Activated T-helper 1 cell treated with anti-CD3 and anti-CD28 coated beads, Interleukin-12 subunit alpha, Interleukin-12 subunit beta, Interleukin-2, Interleukin-4 antibody, amounts not matched to agents 30 ng/mL and 10 ng/mL and 1 ng/mL, durations not matched to agents 14 hours and 24 hours and 36 hours (primary cell): ENCODE measurements around the gene RNF180. TPM values are rescaled to one million over a fixed set of nuclear protein-coding genes. Genes with fewer than 3 reads are reported as not detected.
"Not testable (repeated sequence)": the region's sequence is repeated elsewhere in the genome, so short reads cannot be mapped to it uniquely, and the experiment has no call there.

Experiments used
- DNase-seq: peaks from one replicate; pipeline ENCODE4 v3.0.0; 2021; ENCODE audit warnings: low spot score
- H3K27ac Mint-ChIP-seq: one replicate; pipeline ENCODE4 v1.8.0; 2021; ENCODE audit warnings: mild to moderate bottlenecking, mixed read lengths
- H3K27me3 Mint-ChIP-seq: one replicate; pipeline ENCODE4 v1.8.0; 2022; ENCODE audit warnings: mild to moderate bottlenecking, moderate library complexity, mixed read lengths; ENCODE audit not compliant: insufficient read depth
- H3K36me3 Mint-ChIP-seq: one replicate; pipeline ENCODE4 v1.8.0; 2021; ENCODE audit warnings: low read depth, mixed read lengths
- H3K4me1 Mint-ChIP-seq: one replicate; pipeline ENCODE4 v1.8.0; 2021; ENCODE audit warnings: low read depth, mixed read lengths
- H3K4me3 Mint-ChIP-seq: one replicate; pipeline ENCODE4 v1.8.0; 2021; ENCODE audit warnings: mild to moderate bottlenecking, moderate library complexity, mixed read lengths
- H3K9me3 Mint-ChIP-seq: one replicate; pipeline ENCODE4 v1.8.0; 2021; ENCODE audit warnings: mixed read lengths
- intact Hi-C: fragments of 100-400 bp; cut with micrococcal nuclease; formaldehyde crosslinking; loops from one replicate; pipeline ENCODE4 v1.15.1; 2024
- total RNA-seq: library from RNA; stranded (reverse); gene quantifications from 2 replicates; pipeline ENCODE4 v1.2.3, GENCODE V29; 2022

Gene RNF180
- total RNA-seq, 1 donor from 2014 or later: not detected

DNA sequence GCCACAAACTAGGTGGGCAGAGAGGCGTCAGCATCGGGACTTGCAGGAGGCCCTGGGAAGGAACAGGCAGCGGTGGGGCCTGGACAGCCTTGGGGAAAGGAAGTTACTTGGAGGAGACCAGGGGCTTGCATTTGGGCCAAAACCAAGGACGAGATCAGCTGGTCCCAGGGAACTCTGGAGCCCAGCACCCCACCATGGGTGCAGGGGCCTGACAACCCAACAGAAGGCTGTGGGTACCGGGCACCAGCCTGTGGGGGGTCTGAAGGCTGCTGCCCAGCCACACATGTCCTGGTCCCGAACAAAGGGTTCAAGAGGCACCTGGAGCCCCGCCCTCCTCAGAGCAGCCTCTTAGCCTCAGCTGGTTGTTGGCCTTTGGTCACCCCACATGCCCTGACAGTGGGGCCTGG lies 61.5 kb downstream of the RNF180 start:
- H3K36me3 Mint-ChIP-seq, H3K27ac Mint-ChIP-seq, DNase-seq, H3K9me3 Mint-ChIP-seq, H3K27me3 Mint-ChIP-seq, H3K4me1 Mint-ChIP-seq, H3K4me3 Mint-ChIP-seq, intact Hi-C loops: not testable (repeated sequence)

DNA sequence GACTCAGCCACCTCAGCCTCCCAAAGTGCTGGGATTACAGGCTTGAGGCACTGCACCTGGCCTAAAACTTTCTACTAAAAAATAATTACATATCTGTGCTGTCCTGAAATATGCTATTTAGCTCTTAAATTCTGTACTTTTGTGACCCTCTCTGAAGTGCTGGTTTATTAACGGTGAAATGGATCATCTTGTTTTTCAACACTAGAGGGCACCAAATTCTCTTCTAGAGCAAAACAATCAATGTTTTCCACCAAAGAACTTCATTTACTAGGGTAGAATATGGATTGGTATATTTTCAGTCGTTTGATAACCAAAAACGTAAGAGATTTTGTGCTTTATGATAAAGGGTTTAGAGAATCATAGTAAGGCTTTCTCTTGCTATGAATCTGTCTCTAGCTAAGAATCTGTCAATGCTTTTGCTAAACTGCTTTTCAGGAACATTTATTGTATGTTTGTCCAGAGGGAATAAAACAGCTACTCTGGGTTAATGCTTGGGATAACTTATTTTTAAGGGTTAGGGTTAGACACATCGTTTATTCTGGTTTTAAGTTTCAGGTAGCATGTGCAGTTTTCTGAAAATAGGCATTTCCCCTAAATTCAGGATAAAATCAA lies 63.6 kb downstream of the RNF180 start:
- H3K36me3 Mint-ChIP-seq: no peaks in the 10 kb centered on the region
- intact Hi-C loops: loop anchor here (1.0 kb wide), 1 partner anchor 383 kb away; no protein-coding TSS in a partner anchor
- no peaks in the 10 kb centered on the region for H3K4me1 Mint-ChIP-seq
- H3K4me3 Mint-ChIP-seq: no peak overlapping the region
- H3K9me3 Mint-ChIP-seq: no peaks in the 10 kb centered on the region
- H3K27ac Mint-ChIP-seq: no peak overlapping the region
- H3K27me3 Mint-ChIP-seq: no peaks in the 10 kb centered on the region
- DNase-seq: no peak

DNA sequence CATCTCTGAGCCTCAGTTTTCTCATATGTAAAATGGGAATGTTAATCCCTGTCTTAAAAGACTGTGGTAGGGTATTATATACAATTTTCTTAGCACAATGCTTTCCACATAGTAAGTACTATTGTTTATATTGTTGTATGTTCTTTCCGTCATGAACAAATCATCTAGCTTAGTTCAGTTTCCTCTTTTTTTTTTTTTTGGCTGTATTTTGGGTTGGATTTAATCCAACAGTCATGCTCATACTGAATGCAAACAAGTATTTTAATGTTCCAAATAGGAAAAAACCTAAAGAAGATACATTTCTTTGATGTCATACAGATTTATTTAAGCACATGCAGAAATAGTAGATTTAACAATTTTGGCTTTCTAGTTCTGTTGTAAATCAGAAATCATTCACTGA lies 95.1 kb downstream of the RNF180 start:
- Mint-ChIP-seq H3K4me1 (no peaks in the 10 kb centered on the region), H3K9me3 (peaks cover 7% of the 10 kb centered on the region), H3K36me3 (no peaks in the 10 kb centered on the region), H3K4me3 (no peak overlapping the region), H3K27me3 (no peaks in the 10 kb centered on the region), H3K27ac (no peak overlapping the region)
- intact Hi-C loops: no loop called here
- DNase-seq: no peak

DNA sequence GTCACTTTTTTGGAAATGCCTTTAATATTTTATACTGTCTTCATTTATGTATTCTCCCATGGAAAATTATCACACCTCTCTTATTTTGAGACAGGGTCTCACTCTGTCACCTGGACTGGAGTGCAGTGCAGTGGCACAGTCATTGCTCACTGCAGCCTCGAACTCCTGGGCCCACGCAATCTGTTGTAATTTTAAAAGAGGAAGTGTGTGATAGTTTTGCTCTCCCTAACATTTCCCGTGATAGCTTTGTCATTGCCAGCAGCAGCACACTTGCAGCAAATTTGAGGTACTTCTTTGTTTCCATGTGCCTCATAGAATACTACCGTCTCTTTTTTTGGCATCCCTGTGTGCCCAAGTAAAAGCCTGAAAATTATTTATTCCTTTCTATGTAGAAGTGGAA lies 103.5 kb downstream of the RNF180 start:
- no peak overlapping the region for H3K4me3 Mint-ChIP-seq
- H3K9me3 Mint-ChIP-seq: peaks cover 7% of the 10 kb centered on the region
- H3K27ac Mint-ChIP-seq: no peak overlapping the region
- H3K36me3 Mint-ChIP-seq: no peaks in the 10 kb centered on the region
- DNase-seq: no peak
- intact Hi-C loops: no loop called here
- H3K27me3 Mint-ChIP-seq: no peaks in the 10 kb centered on the region
- H3K4me1 Mint-ChIP-seq: no peaks in the 10 kb centered on the region

DNA sequence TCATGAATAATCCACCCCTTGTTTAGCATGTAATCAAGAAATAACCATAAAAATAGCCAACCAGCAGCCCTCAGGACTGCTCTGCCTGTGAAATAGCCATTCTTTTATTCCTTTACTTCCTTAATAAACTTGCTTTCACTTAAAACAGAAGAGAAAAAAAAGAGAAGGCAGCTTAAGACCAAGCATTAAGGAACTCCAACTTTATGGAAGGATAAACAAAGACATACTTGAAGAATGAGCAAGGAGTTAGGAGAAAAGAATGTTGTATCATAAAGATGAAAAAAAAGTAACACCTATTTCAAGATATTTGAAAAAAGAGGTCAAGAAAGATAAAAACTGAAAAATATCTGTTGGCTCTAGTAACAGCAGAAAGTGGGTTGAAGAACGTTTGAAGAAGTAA lies 107.6 kb downstream of the RNF180 start:
- Mint-ChIP-seq H3K27ac (no peak overlapping the region), H3K27me3 (no peaks in the 10 kb centered on the region), H3K9me3 (no peaks in the 10 kb centered on the region), H3K4me1 (no peaks in the 10 kb centered on the region), H3K36me3 (no peaks in the 10 kb centered on the region), H3K4me3 (no peak overlapping the region)
- no peak for DNase-seq
- intact Hi-C loops: no loop called here

DNA sequence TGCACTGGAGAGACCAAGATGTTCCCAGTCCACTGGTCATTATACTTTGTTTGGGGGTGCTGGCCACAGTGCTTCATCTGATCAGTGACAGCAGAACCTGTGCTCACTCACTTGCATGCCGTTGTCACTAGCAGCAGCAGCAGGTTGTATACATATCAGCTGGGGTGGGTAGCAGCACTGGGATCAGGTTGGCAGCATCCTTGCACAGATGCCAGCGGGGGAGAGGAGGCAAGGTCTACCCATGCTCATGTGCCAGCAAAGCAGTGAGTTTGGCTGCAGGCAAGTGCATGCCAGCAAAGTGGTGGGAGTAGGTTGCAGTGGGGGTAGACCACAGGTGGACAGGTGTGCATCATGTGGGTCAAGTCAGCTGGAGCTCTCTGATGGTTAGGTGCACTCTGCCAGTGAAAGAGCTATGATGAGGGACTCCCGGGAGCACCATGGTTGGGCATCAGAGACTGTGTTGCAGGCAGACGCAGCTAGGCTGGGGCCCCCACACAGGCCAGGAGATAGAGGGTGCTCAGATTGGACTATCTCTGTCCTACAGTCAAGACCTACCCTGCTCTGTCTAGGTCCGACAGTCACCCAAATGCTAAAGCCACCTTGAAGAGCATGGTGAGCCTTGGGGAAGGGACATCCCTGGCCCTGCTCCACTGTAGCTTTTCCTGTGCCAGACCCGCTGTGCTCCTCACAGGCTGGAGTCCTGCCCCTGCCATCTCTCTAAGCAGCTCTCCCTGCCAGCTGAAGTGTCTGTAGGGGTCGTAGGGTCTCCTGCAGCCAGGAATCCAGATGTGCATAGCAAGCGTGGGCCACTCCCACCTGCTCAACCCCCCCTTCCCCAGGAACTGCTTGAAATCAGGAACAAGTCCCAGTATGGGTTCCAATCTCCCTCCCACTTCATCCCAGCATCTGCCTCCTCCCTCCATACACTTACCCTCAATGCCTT lies 119.8 kb downstream of the RNF180 start:
- Mint-ChIP-seq H3K9me3 (peaks cover 4% of the 10 kb centered on the region), H3K27ac (no peak overlapping the region), H3K4me1 (no peaks in the 10 kb centered on the region), H3K4me3 (no peak overlapping the region), H3K27me3 (no peaks in the 10 kb centered on the region), H3K36me3 (no peaks in the 10 kb centered on the region)
- DNase-seq: no peak
- intact Hi-C loops: no loop called here

DNA sequence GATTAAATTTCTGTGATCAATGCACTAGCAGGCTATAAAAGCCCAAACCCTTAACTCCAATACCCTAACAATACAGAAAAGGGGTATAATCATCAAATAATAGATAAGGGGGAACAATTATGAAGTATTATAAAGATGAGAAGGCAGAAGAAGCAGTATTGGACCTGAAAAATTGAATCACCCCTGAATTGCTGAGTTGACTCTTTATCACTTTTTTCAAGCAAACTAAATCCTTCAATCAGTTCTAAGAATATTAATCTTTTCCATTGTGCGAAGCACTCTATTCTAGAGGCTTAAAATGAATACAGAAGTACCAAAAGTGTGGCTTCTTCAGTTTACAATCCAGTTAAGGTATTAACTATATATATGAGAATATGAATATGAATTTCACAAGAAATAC lies 120.7 kb downstream of the RNF180 start:
- H3K27me3 Mint-ChIP-seq: no peaks in the 10 kb centered on the region
- H3K9me3 Mint-ChIP-seq: peaks cover 4% of the 10 kb centered on the region
- H3K27ac Mint-ChIP-seq: no peak overlapping the region
- intact Hi-C loops: no loop called here
- no peak for DNase-seq
- H3K4me3 Mint-ChIP-seq: no peak overlapping the region
- H3K4me1 Mint-ChIP-seq: no peaks in the 10 kb centered on the region
- H3K36me3 Mint-ChIP-seq: no peaks in the 10 kb centered on the region

DNA sequence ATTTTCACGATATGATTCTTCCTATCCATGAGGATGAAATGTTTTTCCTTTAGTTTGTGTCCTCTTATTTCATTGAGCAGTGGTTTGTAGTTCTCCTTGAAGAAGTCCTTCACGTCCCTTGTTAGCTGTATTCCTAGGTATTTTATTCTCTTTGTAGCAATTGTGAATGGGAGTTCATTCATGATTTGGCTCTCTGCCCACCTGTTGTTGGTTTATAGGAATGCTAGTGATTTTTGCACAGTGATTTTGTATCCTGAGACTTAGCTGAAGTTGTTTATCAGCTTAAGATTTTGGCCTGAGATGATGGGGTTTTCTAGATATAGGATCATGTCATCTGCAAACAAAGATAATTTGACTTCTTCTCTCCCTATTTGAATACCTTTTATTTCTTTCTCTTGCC lies 122.9 kb downstream of the RNF180 start:
- DNase-seq, H3K4me3 Mint-ChIP-seq, H3K27me3 Mint-ChIP-seq, H3K36me3 Mint-ChIP-seq, intact Hi-C loops, H3K9me3 Mint-ChIP-seq, H3K4me1 Mint-ChIP-seq, H3K27ac Mint-ChIP-seq: not testable (repeated sequence)

DNA sequence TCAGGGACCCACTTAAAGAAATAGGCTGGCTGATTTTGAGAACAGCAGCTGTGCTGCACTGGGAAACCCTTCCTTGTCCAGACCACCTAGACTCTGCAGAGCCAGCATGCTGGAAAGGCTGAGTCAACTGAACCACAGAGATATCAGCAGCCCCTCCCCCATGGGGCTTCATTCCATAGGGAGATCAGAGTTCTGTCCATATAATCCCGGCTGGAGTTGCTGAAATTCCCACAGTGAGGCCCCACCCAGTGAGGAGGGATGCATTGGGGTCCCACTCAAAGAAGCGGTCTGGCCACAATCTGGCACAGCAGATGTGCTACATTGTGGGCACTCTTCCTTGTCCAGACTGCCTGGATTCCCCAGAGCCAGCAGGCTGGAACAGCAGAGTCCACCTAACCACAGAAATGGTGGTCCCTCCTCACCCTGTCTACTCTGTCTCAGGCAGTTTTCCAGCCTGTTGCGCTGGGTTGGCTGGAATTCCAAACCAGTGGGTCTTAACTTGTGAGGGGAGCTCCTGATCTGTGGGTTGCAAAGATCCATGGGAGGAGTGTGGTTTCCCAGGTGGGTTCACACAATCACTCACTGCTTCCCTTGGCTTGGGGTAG lies 127.1 kb downstream of the RNF180 start:
- H3K27me3 Mint-ChIP-seq: no peaks in the 10 kb centered on the region
- no peak overlapping the region for H3K4me3 Mint-ChIP-seq
- DNase-seq: no peak
- intact Hi-C loops: no loop called here
- peaks cover 4% of the 10 kb centered on the region for H3K9me3 Mint-ChIP-seq
- H3K27ac Mint-ChIP-seq: no peak overlapping the region
- H3K36me3 Mint-ChIP-seq: no peaks in the 10 kb centered on the region
- H3K4me1 Mint-ChIP-seq: no peaks in the 10 kb centered on the region

DNA sequence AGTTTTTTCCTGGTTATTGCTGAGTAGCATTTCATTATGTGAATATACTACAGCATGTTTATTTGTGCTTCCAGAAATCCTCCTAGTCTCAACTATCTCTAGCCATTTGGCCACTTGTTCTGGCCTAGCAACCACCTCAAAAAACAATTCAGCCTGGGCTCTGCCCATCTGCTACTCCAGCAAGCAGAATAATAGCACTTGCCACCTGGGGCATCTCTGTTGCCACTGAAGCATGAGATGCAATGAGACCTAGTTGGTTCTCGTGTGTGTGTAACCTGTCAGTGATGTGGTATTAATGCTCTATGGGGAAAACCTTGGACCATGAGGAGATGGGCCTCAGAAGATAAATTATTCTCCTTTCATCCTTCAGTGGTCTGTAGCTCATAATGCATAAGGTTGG lies 129.5 kb downstream of the RNF180 start:
- H3K9me3 Mint-ChIP-seq: peaks cover 4% of the 10 kb centered on the region
- no peak overlapping the region for H3K4me3 Mint-ChIP-seq
- intact Hi-C loops: no loop called here
- DNase-seq: no peak
- H3K36me3 Mint-ChIP-seq: no peaks in the 10 kb centered on the region
- no peak overlapping the region for H3K27ac Mint-ChIP-seq
- no peaks in the 10 kb centered on the region for H3K27me3 Mint-ChIP-seq
- H3K4me1 Mint-ChIP-seq: no peaks in the 10 kb centered on the region

DNA sequence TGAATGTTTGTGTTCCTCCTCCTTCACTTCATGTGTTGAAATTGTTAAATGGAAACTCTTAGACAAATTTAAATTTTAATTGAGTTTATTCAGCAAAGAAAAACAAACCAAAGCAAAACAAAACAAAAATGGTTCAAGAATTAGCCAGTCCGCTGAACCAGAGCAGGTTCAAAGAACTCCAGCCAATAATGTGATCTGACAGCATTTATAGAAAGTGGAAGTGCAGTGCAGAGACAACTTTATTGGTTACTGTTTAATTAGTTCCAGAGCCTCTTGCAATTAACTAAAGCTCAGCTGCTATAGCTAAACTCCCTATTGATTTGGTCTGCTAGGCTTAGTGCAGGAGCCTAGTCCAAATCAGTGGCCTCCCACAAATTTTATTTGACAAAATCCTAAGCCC lies 132.9 kb downstream of the RNF180 start:
- intact Hi-C loops: no loop called here
- no peak overlapping the region for H3K27ac Mint-ChIP-seq
- H3K27me3 Mint-ChIP-seq: no peaks in the 10 kb centered on the region
- DNase-seq: no peak
- H3K4me3 Mint-ChIP-seq: no peak overlapping the region
- H3K36me3 Mint-ChIP-seq: no peaks in the 10 kb centered on the region
- no peaks in the 10 kb centered on the region for H3K4me1 Mint-ChIP-seq
- no peaks in the 10 kb centered on the region for H3K9me3 Mint-ChIP-seq

DNA sequence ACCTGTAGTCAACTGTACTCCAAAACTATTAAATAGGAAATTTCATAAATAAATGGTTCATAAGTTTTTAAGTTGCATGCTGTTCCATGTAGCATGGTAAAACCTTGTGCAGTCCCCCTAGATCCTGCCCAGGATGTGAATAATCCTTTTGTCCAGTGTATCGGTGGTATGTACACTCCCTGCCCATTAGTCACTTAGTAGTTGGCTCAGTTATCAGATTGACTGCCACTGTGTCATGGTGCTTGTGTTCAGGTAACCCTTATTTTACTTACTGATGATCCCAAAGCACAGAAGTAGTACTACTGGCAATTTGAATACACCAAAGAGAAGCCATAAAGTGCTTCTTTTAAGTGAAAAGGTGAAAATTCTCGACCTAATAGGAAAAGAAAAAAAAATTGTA lies 134.2 kb downstream of the RNF180 start:
- no peak overlapping the region for H3K27ac Mint-ChIP-seq
- no peak for DNase-seq
- no peaks in the 10 kb centered on the region for H3K4me1 Mint-ChIP-seq
- H3K9me3 Mint-ChIP-seq: no peaks in the 10 kb centered on the region
- no peak overlapping the region for H3K4me3 Mint-ChIP-seq
- H3K27me3 Mint-ChIP-seq: no peaks in the 10 kb centered on the region
- intact Hi-C loops: no loop called here
- H3K36me3 Mint-ChIP-seq: no peaks in the 10 kb centered on the region

DNA sequence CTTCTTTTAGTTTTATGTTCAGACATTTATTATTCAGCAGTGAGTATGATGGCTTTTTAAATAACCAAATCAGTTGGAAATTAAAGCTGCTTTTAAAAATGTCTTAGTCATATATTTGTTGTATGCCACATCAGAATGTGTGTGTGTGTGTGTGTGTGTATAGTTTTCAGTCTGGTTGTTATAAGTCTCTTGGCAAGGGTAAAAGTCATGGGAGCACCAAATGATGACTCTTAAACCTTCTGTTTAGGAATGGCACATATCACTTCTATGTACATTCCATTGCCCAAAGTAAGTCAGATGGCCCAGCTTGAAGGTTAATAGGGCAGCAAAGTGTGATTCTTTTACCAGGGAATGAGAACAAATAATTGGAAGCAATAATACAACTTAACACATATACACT lies 135.9 kb downstream of the RNF180 start:
- H3K27me3 Mint-ChIP-seq: no peaks in the 10 kb centered on the region
- intact Hi-C loops: no loop called here
- no peak overlapping the region for H3K27ac Mint-ChIP-seq
- DNase-seq: no peak
- no peak overlapping the region for H3K4me3 Mint-ChIP-seq
- no peaks in the 10 kb centered on the region for H3K36me3 Mint-ChIP-seq
- no peaks in the 10 kb centered on the region for H3K9me3 Mint-ChIP-seq
- H3K4me1 Mint-ChIP-seq: no peaks in the 10 kb centered on the region
